H9 (cell line): Measurements from ENCODE around the gene CT45A1. TPM values are rescaled to one million over a fixed set of nuclear protein-coding genes. Genes with fewer than 3 reads are reported as not detected.
"Not testable (repeated sequence)": the region's sequence is repeated elsewhere in the genome, so short reads cannot be mapped to it uniquely, and the experiment has no call there.

Experiments
- DNase-seq: peaks from one replicate; pipeline ENCODE4 v3.0.0-alpha.2; 2017
- H2AFZ ChIP-seq: one replicate; pipeline ENCODE4 v1.6.1; 2013; ENCODE audit warnings: mild to moderate bottlenecking, low read length, control low read depth, moderate library complexity
- H2AK5ac ChIP-seq: 2 replicates; pipeline ENCODE4 v1.6.1; 2013; ENCODE audit warnings: low read length, control low read depth, mixed read lengths; ENCODE audit not compliant: insufficient read length
- H2BK120ac ChIP-seq: one replicate; pipeline ENCODE4 v1.6.1; 2013; ENCODE audit warnings: low read depth, mild to moderate bottlenecking, low read length, control low read depth, inconsistent platforms; ENCODE audit not compliant: poor library complexity, severe bottlenecking
- H2BK12ac ChIP-seq: 2 replicates; pipeline ENCODE4 v1.6.1; 2013; ENCODE audit warnings: low read length, control low read depth, mixed read lengths, low read depth; ENCODE audit not compliant: insufficient read length
- H2BK15ac ChIP-seq: 2 replicates; pipeline ENCODE4 v1.6.1; 2013; ENCODE audit warnings: low read depth, low read length, control low read depth
- H2BK20ac ChIP-seq: one replicate; pipeline ENCODE4 v1.6.1; 2013; ENCODE audit warnings: low read depth, mild to moderate bottlenecking, low read length, control low read depth, inconsistent platforms; ENCODE audit not compliant: poor library complexity, severe bottlenecking
- H2BK5ac ChIP-seq: 2 replicates; pipeline ENCODE4 v1.6.1; 2013; ENCODE audit warnings: low read length, control low read depth, mixed read lengths; ENCODE audit not compliant: insufficient read length
- H3K14ac ChIP-seq: 2 replicates; pipeline ENCODE4 v1.6.1; 2013; ENCODE audit warnings: low read length, control low read depth; ENCODE audit not compliant: insufficient read depth
- H3K18ac ChIP-seq: 2 replicates; pipeline ENCODE4 v1.6.1; 2013; ENCODE audit warnings: low read depth, mild to moderate bottlenecking, mixed read lengths, low read length, control low read depth; ENCODE audit not compliant: insufficient read length
- H3K23ac ChIP-seq: 2 replicates; pipeline ENCODE4 v1.6.1; 2013; ENCODE audit warnings: low read length, control low read depth, mixed read lengths, low read depth; ENCODE audit not compliant: insufficient read length
- H3K23me2 ChIP-seq: 2 replicates; pipeline ENCODE4 v1.6.1; 2013; ENCODE audit warnings: low read depth, mild to moderate bottlenecking, mixed read lengths, low read length, control low read depth; ENCODE audit not compliant: insufficient read length, poor library complexity, severe bottlenecking
- H3K27ac ChIP-seq: 2 replicates; pipeline ENCODE4 v1.5.1; 2013; ENCODE audit warnings: low read length, control low read depth, mixed read lengths, low read depth; ENCODE audit not compliant: insufficient read length
- H3K27me3 ChIP-seq: 2 replicates; pipeline ENCODE4 v1.6.1; 2013; ENCODE audit warnings: low read length, control low read depth, inconsistent platforms; ENCODE audit not compliant: insufficient read depth
- H3K4ac ChIP-seq: 2 replicates; pipeline ENCODE4 v1.6.1; 2013; ENCODE audit warnings: low read depth, mild to moderate bottlenecking, control low read depth, inconsistent platforms, low read length, moderate library complexity
- H3K4me1 ChIP-seq: 2 replicates; pipeline ENCODE4 v1.6.1; 2013; ENCODE audit warnings: low read length, control low read depth, inconsistent platforms; ENCODE audit not compliant: insufficient read depth
- H3K4me2 ChIP-seq: 2 replicates; pipeline ENCODE4 v1.6.1; 2013; ENCODE audit warnings: low read length, control low read depth, mixed read lengths; ENCODE audit not compliant: insufficient read length, insufficient read depth
- H3K56ac ChIP-seq: 2 replicates; pipeline ENCODE4 v1.6.1; 2013; ENCODE audit warnings: low read depth, mild to moderate bottlenecking, mixed read lengths, low read length, control low read depth; ENCODE audit not compliant: insufficient read length
- H3K79me1 ChIP-seq: 2 replicates; pipeline ENCODE4 v1.6.1; 2013; ENCODE audit warnings: low read depth, mild to moderate bottlenecking, moderate library complexity, low read length, control low read depth, inconsistent platforms; ENCODE audit not compliant: insufficient read depth, poor library complexity, severe bottlenecking
- H3K79me2 ChIP-seq: 2 replicates; pipeline ENCODE4 v1.6.1; 2013; ENCODE audit warnings: low read length, control low read depth, inconsistent platforms; ENCODE audit not compliant: insufficient read depth
- H3K9ac ChIP-seq: 2 replicates; pipeline ENCODE4 v1.6.1; 2013; ENCODE audit warnings: low read length, control low read depth, mixed read lengths; ENCODE audit not compliant: insufficient read length; ENCODE audit errors: extremely low read depth
- H3K9me3 ChIP-seq: one replicate; pipeline ENCODE4 v1.6.1; 2013; ENCODE audit warnings: low read depth, low read length, inconsistent platforms; ENCODE audit not compliant: control insufficient read depth
- H3T11ph ChIP-seq: one replicate; pipeline ENCODE4 v1.6.1; 2013; ENCODE audit warnings: mild to moderate bottlenecking, low read length, control low read depth, inconsistent platforms
- H4K20me1 ChIP-seq: one replicate; pipeline ENCODE4 v1.6.1; 2013; ENCODE audit not compliant: control insufficient read depth, insufficient read length, insufficient read depth
- H4K5ac ChIP-seq: 2 replicates; pipeline ENCODE4 v1.6.1; 2013; ENCODE audit warnings: low read depth, mild to moderate bottlenecking, mixed read lengths, low read length, control low read depth; ENCODE audit not compliant: insufficient read length
- H4K8ac ChIP-seq: replicated peaks from 2 replicates; pipeline ENCODE4 v1.6.1; 2013; ENCODE audit warnings: low read length, control low read depth, mixed read lengths, low read depth; ENCODE audit not compliant: insufficient read length
- H4K91ac ChIP-seq: 2 replicates; pipeline ENCODE4 v1.6.1; 2013; ENCODE audit warnings: low read depth, mild to moderate bottlenecking, moderate library complexity, mixed read lengths, low read length, control low read depth; ENCODE audit not compliant: insufficient read length
- H3K27ac Mint-ChIP-seq, 3 experiments: 2 replicates in 2 of 3; 3 replicates in 1 of 3; pipeline ENCODE4 v1.8.0; 2020 to 2021; ENCODE audit warnings: mixed read lengths in 3 of 3, mild to moderate bottlenecking in 1 of 3, moderate library complexity in 1 of 3
- H3K27me3 Mint-ChIP-seq: 2 replicates; pipeline ENCODE4 v1.8.0; 2021; ENCODE audit warnings: low read depth, mild to moderate bottlenecking, moderate library complexity, mixed read lengths
- H3K36me3 Mint-ChIP-seq, 3 experiments: 2 replicates in 2 of 3; 3 replicates in 1 of 3; pipeline ENCODE4 v1.8.0; 2020 to 2021; ENCODE audit warnings: low read depth in 3 of 3, mixed read lengths in 3 of 3; ENCODE audit not compliant: insufficient read depth in 1 of 3
- H3K4me1 Mint-ChIP-seq, 2 experiments: 2 replicates each; pipeline ENCODE4 v1.8.0; 2020; ENCODE audit warnings: mixed read lengths in 2 of 2
- H3K4me3 Mint-ChIP-seq, 2 experiments: 2 replicates in 1 of 2; 3 replicates in 1 of 2; pipeline ENCODE4 v1.8.0; 2020 to 2021; ENCODE audit warnings: mild to moderate bottlenecking in 2 of 2, mixed read lengths in 2 of 2, moderate library complexity in 1 of 2
- H3K9me3 Mint-ChIP-seq, 2 experiments: 2 replicates in 1 of 2; 3 replicates in 1 of 2; pipeline ENCODE4 v1.8.0; 2020; ENCODE audit warnings: mild to moderate bottlenecking in 2 of 2, mixed read lengths in 2 of 2, moderate library complexity in 1 of 2
- WGBS: extraction: QIAGEN DNeasy Blood & Tissue Kit; methylation state at CpG from one replicate; pipeline ENCODE4 v1.1.7; 2013; ENCODE audit warnings: missing lambda C conversion rate, low lambda C conversion rate, mixed read lengths; ENCODE audit not compliant: insufficient read length; ENCODE audit errors: extremely low coverage; 5-methylcytosine and 5-hydroxymethylcytosine counted together
- long read RNA-seq: library from polyadenylated mRNA; unstranded; transcript quantifications from one replicate; pipeline ENCODE4 v2.0.0, GENCODE V29; 2020
- total RNA-seq: library from RNA; stranded (reverse); gene quantifications from 2 replicates; pipeline ENCODE4 v1.2.1, GENCODE V29; 2021
- TF ChIP-seq, protein P1 (sequence below): fragments of 200-600 bp; sonication (generic); conservative IDR thresholded peaks from 3 replicates; pipeline ENCODE4 v1.8.0; 2021; ENCODE audit warnings: antibody characterized with exemption, mild to moderate bottlenecking

CT45A1 gene, protein sequence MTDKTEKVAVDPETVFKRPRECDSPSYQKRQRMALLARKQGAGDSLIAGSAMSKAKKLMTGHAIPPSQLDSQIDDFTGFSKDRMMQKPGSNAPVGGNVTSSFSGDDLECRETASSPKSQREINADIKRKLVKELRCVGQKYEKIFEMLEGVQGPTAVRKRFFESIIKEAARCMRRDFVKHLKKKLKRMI
- not detected in 2 replicates for total RNA-seq
- long read RNA-seq, result 0 reads

DNA sequence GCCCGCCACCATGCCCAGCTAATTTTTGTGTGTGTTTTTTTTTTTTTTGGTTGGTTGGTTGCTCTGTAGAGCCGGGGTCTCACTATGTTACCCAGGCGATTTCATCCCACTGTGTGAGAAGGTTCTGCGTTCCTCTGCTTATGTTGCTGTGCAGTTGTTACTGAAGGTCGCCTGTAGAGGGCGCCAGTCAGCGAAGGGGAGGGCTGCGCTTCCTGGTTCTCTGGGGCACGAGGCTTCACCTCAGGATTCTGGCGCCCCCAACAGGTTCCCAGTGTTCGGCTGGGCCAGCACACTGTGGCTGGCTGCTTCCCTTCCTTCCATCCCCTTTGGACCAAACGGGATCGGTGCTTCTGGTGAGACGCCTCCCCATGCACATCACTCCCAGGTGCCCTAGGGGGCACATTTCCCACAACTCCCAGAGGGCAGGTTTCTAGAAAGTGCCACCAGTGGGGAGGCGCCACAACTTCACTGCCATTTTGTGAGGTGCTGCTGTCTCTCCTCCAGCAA lies at the start of gene CT45A1:
CT45A1 (plus strand) TSS at position 457 of the 507 bp plus-strand sequence. CDS start 5,302 bp downstream, outside the sequence.
- not testable (repeated sequence) for H4K5ac ChIP-seq, H2BK120ac ChIP-seq, H2BK20ac ChIP-seq, H3K4me2 ChIP-seq, H3K79me1 ChIP-seq, H3T11ph ChIP-seq, H3K9ac ChIP-seq, H2AFZ ChIP-seq, H3K79me2 ChIP-seq, H2BK5ac ChIP-seq, H3K4ac ChIP-seq, H3K27ac ChIP-seq, H3K4me1 Mint-ChIP-seq, H2BK15ac ChIP-seq, H3K27me3 ChIP-seq, H3K27me3 Mint-ChIP-seq, H3K23me2 ChIP-seq, H3K23ac ChIP-seq, H3K27ac Mint-ChIP-seq, H3K4me1 ChIP-seq, H2BK12ac ChIP-seq, H3K18ac ChIP-seq, H3K14ac ChIP-seq, H4K91ac ChIP-seq, H3K4me3 Mint-ChIP-seq, H2AK5ac ChIP-seq, H4K20me1 ChIP-seq, H3K56ac ChIP-seq, H4K8ac ChIP-seq
- no CpG with 5 or more reads among the region's 15 CpGs for WGBS
- DNase-seq, result peak; percentile 32
- TF ChIP-seq, protein P1, sequence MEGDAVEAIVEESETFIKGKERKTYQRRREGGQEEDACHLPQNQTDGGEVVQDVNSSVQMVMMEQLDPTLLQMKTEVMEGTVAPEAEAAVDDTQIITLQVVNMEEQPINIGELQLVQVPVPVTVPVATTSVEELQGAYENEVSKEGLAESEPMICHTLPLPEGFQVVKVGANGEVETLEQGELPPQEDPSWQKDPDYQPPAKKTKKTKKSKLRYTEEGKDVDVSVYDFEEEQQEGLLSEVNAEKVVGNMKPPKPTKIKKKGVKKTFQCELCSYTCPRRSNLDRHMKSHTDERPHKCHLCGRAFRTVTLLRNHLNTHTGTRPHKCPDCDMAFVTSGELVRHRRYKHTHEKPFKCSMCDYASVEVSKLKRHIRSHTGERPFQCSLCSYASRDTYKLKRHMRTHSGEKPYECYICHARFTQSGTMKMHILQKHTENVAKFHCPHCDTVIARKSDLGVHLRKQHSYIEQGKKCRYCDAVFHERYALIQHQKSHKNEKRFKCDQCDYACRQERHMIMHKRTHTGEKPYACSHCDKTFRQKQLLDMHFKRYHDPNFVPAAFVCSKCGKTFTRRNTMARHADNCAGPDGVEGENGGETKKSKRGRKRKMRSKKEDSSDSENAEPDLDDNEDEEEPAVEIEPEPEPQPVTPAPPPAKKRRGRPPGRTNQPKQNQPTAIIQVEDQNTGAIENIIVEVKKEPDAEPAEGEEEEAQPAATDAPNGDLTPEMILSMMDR, result peak; percentile 38
- peaks cover 0 to 10% (median 0%) of the 10 kb centered on the region in 3 experiments; a peak in 3 of 7 replicates for H3K36me3 Mint-ChIP-seq
- H3K9me3 ChIP-seq, result peaks cover 20% of the 10 kb centered on the region
- peaks cover 64 to 86% of the 10 kb centered on the region in 2 experiments for H3K9me3 Mint-ChIP-seq

DNA sequence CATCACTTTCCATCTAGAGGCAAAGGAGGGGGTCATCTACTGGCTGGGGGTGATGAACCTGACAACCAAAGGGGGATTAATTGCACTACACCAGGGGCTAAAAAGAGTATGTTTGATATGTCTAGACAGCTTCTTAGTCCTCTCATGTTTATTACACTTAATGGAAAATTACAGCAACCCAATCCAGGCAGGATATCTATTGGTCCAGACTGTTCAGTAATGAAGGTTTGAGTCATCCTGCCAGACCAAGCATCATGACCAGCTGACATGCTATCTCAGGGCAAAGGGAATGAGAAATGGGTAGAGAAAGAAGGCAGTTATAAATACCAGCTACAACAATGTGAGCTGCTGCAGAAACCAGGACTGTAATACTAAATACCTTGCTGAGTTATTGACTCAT lies 40.5 kb upstream of the CT45A1 start:
- H2BK5ac ChIP-seq, H3K18ac ChIP-seq, H2AFZ ChIP-seq, H3K23me2 ChIP-seq, H2BK15ac ChIP-seq, H2BK120ac ChIP-seq, H3K4me1 ChIP-seq, H4K8ac ChIP-seq, H3K27ac ChIP-seq, H3K4me1 Mint-ChIP-seq, H3K27ac Mint-ChIP-seq, H3K9ac ChIP-seq, H3K27me3 ChIP-seq, H3K4me2 ChIP-seq, H4K91ac ChIP-seq, H3K56ac ChIP-seq, H3K27me3 Mint-ChIP-seq, H2AK5ac ChIP-seq, H2BK12ac ChIP-seq, H4K20me1 ChIP-seq, H3K4ac ChIP-seq, H4K5ac ChIP-seq, H3K79me1 ChIP-seq, DNase-seq, H3K23ac ChIP-seq, H3K79me2 ChIP-seq, H3K4me3 Mint-ChIP-seq, H3K14ac ChIP-seq, H3T11ph ChIP-seq, H2BK20ac ChIP-seq: not testable (repeated sequence)
- Mint-ChIP-seq H3K36me3 (peaks cover 1 to 18% (median 4%) of the 10 kb centered on the region in 3 experiments; a peak in 4 of 7 replicates), H3K9me3 (peaks cover 50 to 57% of the 10 kb centered on the region in 2 experiments)
- H3K9me3 ChIP-seq, result peaks cover 46% of the 10 kb centered on the region
